Stimulated activated CD8-positive, alpha-beta memory T cell treated with anti-CD3 and anti-CD28 coated beads, Interleukin-2, amount 100 ng/mL, for 48 hours (primary cell): ENCODE data around the gene KIF21B.
"Not testable (repeated sequence)": the region's sequence is repeated elsewhere in the genome, so short reads cannot be mapped to it uniquely, and the experiment has no call there.

ENCODE experiments used
- DNase-seq, 2 donors: peaks; one replicate each; pipeline ENCODE4 v3.0.0-alpha.2; 2020; ENCODE audit warnings: low read depth in 2 of 2

The KIF21B gene

GRCh38 chr1:200945111-200945510 lies 78.4 kb downstream of the KIF21B start:
- no peak for DNase-seq

- DNase-seq = no peak
Observed at GRCh38 chr1:200938955-200939354, 84.6 kb downstream of the KIF21B start.

- DNase-seq = not testable (repeated sequence)
Observed at GRCh38 chr1:200935286-200935962, 88.1 kb downstream of the KIF21B start.

GRCh38 chr1:200934676-200935245 lies 88.8 kb downstream of the KIF21B start:
- DNase-seq = no peak

GRCh38 chr1:200931776-200932175 lies 91.7 kb downstream of the KIF21B start:
- DNase-seq = no peak

- DNase-seq = not testable (repeated sequence)
Observed at GRCh38 chr1:200930285-200930684, 93.2 kb downstream of the KIF21B start.

- DNase-seq = no peak
Observed at GRCh38 chr1:200929530-200930278, 93.8 kb downstream of the KIF21B start.

- DNase-seq = no peak
Observed at GRCh38 chr1:200925831-200926230, 97.7 kb downstream of the KIF21B start.

GRCh38 chr1:200923601-200924000 lies 99.9 kb downstream of the KIF21B start:
- no peak for DNase-seq

- DNase-seq = no peak
Observed at GRCh38 chr1:200922406-200922805, 101.1 kb downstream of the KIF21B start.

- DNase-seq = no peak
Observed at GRCh38 chr1:200921571-200922110, 101.9 kb downstream of the KIF21B start.
